ENCODE measurements around the gene ADAMTS2. TPM values are rescaled to one million over a fixed set of nuclear protein-coding genes. Genes with fewer than 3 reads are reported as not detected.

ADAMTS2 gene
- total RNA-seq, 1 experiment from 2014 or later, result not detected

- H3K4me3 Mint-ChIP-seq (ENCODE audit: low read depth, unreplicated experiment), result no peak overlapping the region
- intact Hi-C loops (cut with micrococcal nuclease; ENCODE audit: unreplicated experiment), result no loop called here
- peaks cover 7% of the 10 kb centered on the region for H3K9me3 Mint-ChIP-seq (ENCODE audit: low read depth, unreplicated experiment)
- H3K27ac Mint-ChIP-seq (ENCODE audit: unreplicated experiment), result no peak overlapping the region
- no peak for DNase-seq
- H3K27me3 Mint-ChIP-seq (ENCODE audit: unreplicated experiment), result peaks cover 10% of the 10 kb centered on the region
- BruUV-seq (replicated peaks), result no TSS peak
- CTCF ChIA-PET, result no interaction called here
- no peaks in the 10 kb centered on the region for H3K4me1 Mint-ChIP-seq (ENCODE audit: low read depth, unreplicated experiment)
- H3K36me3 Mint-ChIP-seq (ENCODE audit: insufficient read depth, unreplicated experiment), result no peaks in the 10 kb centered on the region
- TF ChIP-seq CTCF (IDR thresholded peaks at IDR 0.05; ENCODE audit: unreplicated experiment), result no peak
Observed at GRCh38 chr5:179262126-179262920, 82.9 kb downstream of the ADAMTS2 start.

- no peak overlapping the region for H3K4me3 Mint-ChIP-seq (ENCODE audit: low read depth, unreplicated experiment)
- H3K4me1 Mint-ChIP-seq (ENCODE audit: low read depth, unreplicated experiment), result no peaks in the 10 kb centered on the region
- H3K27me3 Mint-ChIP-seq (ENCODE audit: unreplicated experiment), result peaks cover 10% of the 10 kb centered on the region
- CTCF ChIA-PET, result interaction anchor here (0.5 kb wide), 1 partner anchor 290 kb away, joined by 4 read pairs; no protein-coding TSS in a partner anchor
- H3K27ac Mint-ChIP-seq (ENCODE audit: unreplicated experiment), result no peak overlapping the region
- no peak for TF ChIP-seq CTCF (IDR thresholded peaks at IDR 0.05; ENCODE audit: unreplicated experiment)
- DNase-seq, result no peak
- no peaks in the 10 kb centered on the region for H3K36me3 Mint-ChIP-seq (ENCODE audit: insufficient read depth, unreplicated experiment)
- intact Hi-C loops (cut with micrococcal nuclease; ENCODE audit: unreplicated experiment), result no loop called here
- peaks cover 7% of the 10 kb centered on the region for H3K9me3 Mint-ChIP-seq (ENCODE audit: low read depth, unreplicated experiment)
- no TSS peak for BruUV-seq (replicated peaks)
Observed at GRCh38 chr5:179261301-179262125, 83.7 kb downstream of the ADAMTS2 start.

- Mint-ChIP-seq H3K27me3 (ENCODE audit: unreplicated experiment) (peaks cover 7% of the 10 kb centered on the region), H3K9me3 (ENCODE audit: low read depth, unreplicated experiment) (peaks cover 7% of the 10 kb centered on the region), H3K27ac (ENCODE audit: unreplicated experiment) (no peak overlapping the region), H3K36me3 (ENCODE audit: insufficient read depth, unreplicated experiment) (no peaks in the 10 kb centered on the region), H3K4me1 (ENCODE audit: low read depth, unreplicated experiment) (no peaks in the 10 kb centered on the region), H3K4me3 (ENCODE audit: low read depth, unreplicated experiment) (no peak overlapping the region)
- TF ChIP-seq CTCF (IDR thresholded peaks at IDR 0.05; ENCODE audit: unreplicated experiment), result no peak
- no peak for DNase-seq
- BruUV-seq (replicated peaks), result no TSS peak
- CTCF ChIA-PET, result no interaction called here
- intact Hi-C loops (cut with micrococcal nuclease; ENCODE audit: unreplicated experiment), result no loop called here
Observed at GRCh38 chr5:179260324-179261070, 84.8 kb downstream of the ADAMTS2 start.

- BruUV-seq (replicated peaks), result no TSS peak
- peaks cover under 1% of the 10 kb centered on the region for H3K27me3 Mint-ChIP-seq (ENCODE audit: unreplicated experiment)
- no peak for DNase-seq
- no peaks in the 10 kb centered on the region for H3K36me3 Mint-ChIP-seq (ENCODE audit: insufficient read depth, unreplicated experiment)
- intact Hi-C loops (cut with micrococcal nuclease; ENCODE audit: unreplicated experiment), result no loop called here
- CTCF ChIA-PET, result no interaction called here
- H3K4me3 Mint-ChIP-seq (ENCODE audit: low read depth, unreplicated experiment), result no peak overlapping the region
- peaks cover 11% of the 10 kb centered on the region for H3K9me3 Mint-ChIP-seq (ENCODE audit: low read depth, unreplicated experiment)
- TF ChIP-seq CTCF (IDR thresholded peaks at IDR 0.05; ENCODE audit: unreplicated experiment), result no peak
- H3K27ac Mint-ChIP-seq (ENCODE audit: unreplicated experiment), result no peak overlapping the region
- H3K4me1 Mint-ChIP-seq (ENCODE audit: low read depth, unreplicated experiment), result no peaks in the 10 kb centered on the region
Observed at GRCh38 chr5:179259731-179260323, 85.4 kb downstream of the ADAMTS2 start.
